HG02884 (cell line): ENCODE results near the gene ZNF223.

ENCODE experiments used
- ATAC-seq: cut with Tn5 transposase; IDR thresholded peaks from one replicate; pipeline ENCODE4 v1.9.1; 2021; ENCODE audit warnings: mild to moderate bottlenecking, moderate library complexity; ENCODE audit not compliant: unreplicated experiment

Gene ZNF223

DNA sequence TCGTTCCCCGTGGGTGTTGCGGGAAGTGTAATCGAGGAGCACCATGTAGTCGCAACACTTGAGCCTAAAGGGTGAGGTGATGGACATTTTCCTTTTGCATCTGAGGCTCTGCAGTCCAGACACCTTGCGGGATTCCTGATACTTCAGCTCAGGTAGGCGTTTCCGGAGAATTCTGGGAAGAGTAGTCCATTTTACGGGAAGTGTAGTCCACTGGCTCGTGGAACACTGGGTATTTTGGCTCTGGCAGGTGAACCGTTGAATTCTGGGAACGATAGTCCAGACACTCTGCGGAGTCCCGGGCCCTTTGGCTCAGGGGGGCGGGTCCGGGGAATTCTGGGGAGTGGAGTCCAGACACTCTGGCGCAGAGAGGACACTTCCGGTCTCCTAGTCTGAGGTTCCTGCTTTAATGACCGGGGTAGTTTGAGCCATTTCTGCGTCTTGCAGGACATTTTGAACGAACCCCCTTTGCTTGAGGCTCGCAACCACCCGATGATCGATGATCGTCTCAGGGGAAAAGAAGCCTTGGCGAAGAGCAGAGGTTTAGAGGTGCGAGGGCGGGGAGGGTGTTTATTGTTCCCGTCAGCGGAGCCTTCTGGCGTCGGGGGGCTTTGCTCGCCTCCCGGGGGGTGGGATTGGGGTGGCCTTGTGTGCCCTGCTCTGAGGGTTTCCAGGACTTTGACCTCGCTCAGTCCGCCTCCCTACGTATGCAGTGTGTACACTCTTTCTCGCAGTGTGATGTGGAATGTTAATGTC is at the start of gene ZNF223:
ZNF223 (plus strand) TSS at position 387 of the 753 bp plus-strand sequence. CDS start 3,141 bp downstream, outside the sequence.
- ATAC-seq: no peak

DNA sequence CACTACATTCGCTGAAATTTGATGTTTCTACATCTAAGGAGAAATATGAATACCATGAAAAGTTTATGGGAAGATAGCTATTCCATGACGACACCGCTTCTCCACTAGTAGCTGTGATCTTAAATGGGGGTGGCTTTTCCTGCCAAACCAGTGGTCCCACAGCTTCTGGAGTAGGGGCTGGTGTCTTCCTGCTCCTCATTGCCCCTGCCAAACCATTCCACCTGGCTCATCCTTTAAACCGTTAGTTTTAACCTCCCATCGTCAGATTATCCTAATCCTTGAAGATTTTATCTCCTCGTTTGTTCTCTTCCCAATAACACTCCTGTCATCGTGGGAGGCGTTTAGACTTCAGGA is 49.6 kb upstream of the ZNF223 start:
- ATAC-seq: no peak

DNA sequence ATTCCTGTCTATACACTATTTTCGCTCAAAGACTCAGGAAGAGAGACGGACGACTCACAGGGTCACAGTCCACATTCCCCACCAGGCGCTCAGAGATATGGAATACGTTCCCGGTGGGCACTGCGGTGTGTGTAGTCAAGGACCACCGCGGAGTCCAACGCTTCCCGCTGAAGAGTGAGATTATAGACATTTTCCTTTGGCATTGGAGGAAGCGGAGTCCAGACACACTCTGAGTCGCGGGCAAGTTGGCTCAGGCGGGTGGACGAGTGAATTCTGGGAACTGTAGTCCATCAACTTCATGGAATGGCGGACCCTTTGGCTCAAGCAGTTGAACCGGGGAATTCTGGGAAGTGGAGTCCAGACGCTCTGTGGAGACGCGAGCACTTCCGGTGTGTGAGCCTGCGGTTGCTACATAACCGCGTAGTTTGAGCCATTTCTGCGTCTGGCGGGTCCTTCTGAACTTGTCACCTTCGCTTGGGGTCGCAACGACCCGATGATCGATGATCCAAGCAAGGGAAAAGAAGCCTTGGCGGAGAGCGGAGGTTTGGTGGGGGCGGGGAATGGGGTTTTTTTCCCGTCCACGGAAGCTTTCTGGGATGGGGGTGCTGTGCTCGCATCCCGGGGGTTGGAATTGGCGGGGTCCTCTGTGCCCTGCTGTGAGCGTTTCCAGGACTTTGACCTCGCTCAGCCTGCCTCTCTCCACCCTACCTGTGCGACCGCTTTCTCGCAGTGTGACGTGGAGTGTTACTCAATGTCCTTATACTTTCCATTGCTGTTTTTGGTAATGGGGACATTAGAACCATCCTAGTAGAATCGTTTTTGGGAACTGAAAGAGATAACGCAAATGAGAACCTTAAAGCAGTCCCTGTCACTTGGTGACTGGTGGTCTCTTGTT is 49.0 kb upstream of the ZNF223 start, which contains the start of gene ZNF230:
ZNF230 (plus strand) TSS at position 392 of the 895 bp plus-strand sequence. CDS start 4,122 bp downstream, outside the sequence.
- ATAC-seq: peak; percentile 88

DNA sequence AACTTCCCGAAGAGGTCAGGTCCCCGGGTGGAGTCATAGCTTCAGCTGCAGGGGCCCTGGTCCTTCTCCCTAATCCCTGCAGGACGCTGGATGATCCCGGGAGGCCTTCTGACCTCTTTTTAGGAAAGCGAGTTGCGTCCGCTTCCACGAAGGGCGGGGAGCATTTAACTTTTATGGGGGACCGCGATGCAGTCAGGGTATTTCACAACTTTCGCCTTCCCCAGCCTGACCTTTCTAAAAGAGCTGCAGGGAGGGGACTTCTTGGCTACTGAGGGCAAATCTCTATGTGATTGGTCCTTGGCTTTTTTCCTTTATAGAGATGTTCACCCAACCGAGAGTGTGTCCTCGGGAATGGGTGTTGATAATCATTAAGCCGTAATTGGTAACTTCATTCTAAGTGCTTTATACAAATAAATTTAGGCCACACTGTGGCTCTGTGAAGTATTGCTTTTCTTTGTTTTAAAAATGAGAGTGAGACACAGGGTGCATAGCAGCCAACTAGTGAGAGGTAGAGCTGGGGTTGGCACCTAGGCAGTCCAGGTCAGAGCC is 48.3 kb upstream of the ZNF223 start:
- ATAC-seq: no peak

DNA sequence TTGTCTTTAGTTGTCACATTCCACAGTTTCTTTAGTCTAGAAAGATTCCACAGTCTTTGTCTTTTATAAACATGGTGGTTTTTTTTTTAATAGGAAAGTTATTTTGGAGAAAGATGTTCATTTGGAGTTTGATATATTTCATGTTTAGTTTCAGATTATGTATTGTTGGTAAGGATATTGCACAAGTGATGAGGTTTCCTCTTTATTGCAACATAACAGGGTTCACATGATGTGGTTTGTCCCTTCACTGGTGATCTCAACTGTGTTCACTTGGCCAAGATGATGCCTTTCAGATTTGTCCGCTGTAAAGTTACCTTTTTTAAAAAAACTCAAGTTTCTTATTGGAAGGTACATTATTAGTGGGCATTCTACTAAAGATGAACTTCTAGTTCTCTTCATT is 45.9 kb upstream of the ZNF223 start:
- no peak for ATAC-seq

DNA sequence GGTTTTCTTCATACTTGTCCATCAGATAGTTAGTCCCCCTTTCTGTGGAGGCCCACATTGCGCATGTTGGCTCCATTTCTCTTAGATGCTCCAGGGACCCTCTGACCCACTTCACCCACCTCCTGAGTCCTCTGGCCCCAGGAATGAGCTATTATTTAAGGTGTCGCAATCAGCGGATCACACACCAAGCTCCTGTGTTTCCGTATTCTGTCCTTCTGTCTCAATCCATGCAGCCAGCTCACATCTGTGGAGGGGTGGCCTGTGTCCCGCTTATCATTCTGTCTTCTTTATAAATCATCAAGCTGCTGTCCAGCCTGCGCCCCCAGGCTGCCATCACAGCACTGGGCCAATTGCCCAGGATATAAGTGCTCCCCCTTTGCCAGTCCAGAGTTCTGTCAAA is 44.4 kb upstream of the ZNF223 start:
- ATAC-seq: no peak

DNA sequence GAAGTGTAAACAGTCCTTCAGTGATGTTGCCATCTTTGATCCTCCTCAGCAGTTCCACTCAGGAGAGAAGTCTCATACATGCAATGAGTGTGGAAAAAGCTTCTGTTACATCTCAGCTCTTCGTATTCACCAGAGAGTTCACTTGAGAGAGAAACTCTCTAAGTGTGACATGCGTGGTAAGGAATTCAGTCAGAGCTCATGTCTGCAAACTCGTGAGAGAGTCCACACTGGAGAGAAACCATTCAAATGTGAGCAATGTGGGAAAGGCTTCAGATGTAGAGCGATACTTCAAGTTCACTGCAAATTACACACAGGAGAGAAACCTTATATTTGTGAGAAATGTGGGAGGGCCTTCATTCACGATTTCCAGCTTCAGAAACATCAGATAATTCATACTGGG is 41.4 kb upstream of the ZNF223 start:
- no peak for ATAC-seq

DNA sequence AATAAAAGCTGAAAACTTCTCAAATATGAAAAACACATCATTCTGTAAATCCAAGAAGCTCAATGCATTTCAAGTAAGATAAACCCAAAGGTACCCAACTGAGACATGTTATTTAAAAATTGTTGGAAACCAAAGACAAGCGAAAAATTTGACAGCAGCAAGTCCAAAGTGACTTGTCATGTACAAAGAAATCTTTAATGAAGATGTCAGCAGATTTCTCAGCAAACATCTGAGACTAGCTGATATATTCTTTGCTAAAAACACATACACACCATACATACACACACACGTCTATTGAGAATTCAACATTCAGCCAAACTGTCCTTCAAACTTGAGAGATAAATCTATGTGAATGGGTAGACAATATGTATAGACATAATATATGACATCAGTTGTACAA is 32.3 kb upstream of the ZNF223 start:
- no peak for ATAC-seq

DNA sequence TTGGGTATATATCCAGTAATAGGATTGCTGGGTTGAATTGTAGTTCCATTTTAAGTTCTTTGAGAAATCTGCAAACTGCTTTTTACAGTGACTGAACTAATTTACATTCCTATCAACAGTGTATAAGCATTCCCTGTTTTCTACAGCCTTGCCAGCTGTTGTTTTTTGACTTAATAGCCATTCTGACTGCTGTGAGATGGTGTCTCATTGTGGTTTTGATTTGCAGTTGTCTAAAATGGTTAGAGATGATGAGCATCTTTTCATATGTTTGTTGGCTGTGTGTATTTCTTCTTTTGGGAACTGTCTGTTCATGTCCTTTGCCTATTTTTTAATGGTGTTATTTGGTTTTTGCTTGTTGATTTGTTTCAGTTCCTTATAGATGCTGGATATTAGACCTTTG is 30.6 kb upstream of the ZNF223 start:
- ATAC-seq: no peak

DNA sequence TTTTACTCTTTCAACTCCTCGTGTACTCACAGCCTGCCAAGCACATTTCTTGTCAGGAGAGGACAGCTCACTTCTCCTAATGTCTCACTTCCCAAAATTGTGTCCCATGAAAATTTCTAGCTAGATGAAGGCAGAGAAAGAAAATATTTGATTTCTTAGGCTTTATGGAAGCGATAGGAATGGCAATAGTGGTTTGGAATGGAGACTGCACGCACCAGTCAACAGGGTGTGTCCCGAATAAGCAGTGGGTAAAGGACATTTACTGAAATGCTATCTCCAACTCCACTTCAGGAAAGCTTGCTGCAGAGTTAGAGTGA is 27.0 kb upstream of the ZNF223 start:
- no peak for ATAC-seq

DNA sequence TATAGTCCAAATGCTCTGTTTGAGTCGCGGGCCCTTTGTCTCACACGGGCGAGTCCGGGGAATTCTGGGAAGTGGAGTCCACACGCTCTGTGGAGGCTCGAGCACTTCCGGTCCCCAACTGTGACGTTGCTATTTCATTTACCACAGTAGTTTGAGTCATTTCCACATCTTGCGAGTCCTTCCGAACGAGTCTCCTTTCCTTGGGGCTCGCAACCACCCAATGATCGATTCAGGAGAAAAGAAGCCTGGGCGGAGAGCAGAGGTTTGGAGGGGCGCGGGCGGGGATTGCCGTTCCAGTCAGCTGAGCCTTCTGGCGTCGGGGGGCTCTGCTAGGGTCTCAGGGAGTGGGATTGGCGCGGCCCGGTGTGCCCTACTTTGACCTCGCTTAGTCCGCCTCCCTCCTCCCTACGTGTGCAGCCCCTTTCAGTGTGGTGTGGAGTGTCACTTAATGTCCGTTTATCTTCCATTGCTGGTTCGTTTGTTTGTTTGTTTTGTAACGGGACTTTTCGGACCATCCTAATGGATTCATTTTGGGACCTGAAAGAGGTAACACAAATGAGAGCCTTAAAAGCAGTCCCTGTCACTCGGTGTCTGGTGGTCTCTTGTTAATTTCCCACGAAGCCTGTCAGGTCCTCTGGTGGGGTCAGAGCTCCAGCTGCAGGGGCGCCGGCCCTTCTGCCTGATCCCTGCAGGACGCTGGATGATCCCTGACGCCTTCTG is 26.5 kb upstream of the ZNF223 start, which contains the start of gene ZNF222:
ZNF222 (plus strand) TSS at position 163 of the 720 bp plus-strand sequence; CDS start at position 221, 58 bp downstream.
- peak; percentile 88 for ATAC-seq

DNA sequence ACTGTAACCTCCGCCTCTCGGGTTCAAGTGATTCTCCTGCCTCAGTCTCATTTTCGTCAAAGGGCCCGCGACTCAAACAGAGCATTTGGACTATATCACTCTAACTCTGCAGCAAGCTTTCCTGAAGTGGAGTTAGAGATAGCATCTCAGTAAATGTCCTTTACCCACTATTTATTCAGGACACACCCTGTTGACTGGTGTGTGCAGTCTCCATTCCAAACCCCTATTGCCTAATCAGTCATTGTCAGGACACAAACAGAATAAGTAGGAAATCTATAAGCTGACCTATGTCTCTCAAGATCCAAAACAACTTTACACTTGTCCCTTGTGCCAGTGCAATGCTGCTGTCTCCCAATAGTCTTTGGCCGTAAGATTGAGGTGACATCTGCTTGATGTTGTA is 25.2 kb upstream of the ZNF223 start:
- no peak for ATAC-seq

DNA sequence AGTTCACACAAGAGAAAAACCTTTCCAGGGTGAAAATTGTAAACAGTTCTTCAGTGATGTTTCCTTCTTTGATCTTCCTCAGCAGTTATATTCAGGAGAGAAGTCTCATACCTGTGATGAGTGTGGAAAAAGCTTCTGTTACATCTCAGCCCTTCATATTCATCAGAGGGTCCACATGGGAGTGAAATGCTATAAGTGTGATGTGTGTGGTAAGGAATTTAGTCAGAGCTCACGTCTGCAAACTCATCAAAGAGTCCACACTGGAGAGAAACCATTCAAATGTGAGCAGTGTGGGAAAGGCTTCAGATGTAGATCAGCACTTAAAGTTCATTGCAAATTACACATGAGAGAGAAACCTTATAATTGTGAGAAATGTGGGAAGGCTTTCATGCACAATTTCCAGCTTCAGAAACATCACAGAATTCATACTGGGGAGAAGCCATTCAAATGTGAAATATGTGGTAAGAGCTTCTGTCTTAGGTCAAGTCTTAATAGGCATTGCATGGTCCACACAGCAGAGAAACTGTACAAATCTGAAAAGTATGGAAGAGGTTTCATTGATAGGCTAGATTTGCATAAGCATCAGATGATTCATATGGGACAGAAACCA is 19.7 kb upstream of the ZNF223 start:
- ATAC-seq: no peak

DNA sequence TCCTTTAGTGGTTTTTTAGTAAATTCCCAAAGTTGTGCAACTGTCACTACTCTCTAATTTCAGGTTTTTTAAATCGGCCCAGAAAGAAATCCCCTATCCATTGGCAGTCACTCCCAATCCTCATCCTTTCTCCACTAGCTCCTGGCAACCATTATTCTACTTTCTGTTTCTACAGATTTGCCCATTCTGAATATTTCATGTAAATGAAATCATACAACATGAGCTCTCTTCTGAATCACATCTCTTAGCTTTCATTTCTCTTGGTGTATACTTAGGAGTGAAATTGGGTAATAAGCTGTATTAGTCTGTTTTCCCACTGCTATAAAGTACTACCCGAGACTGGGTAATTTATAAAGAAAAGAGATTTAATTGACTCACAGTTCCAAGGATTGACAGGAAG is 9.7 kb upstream of the ZNF223 start:
- no peak for ATAC-seq

DNA sequence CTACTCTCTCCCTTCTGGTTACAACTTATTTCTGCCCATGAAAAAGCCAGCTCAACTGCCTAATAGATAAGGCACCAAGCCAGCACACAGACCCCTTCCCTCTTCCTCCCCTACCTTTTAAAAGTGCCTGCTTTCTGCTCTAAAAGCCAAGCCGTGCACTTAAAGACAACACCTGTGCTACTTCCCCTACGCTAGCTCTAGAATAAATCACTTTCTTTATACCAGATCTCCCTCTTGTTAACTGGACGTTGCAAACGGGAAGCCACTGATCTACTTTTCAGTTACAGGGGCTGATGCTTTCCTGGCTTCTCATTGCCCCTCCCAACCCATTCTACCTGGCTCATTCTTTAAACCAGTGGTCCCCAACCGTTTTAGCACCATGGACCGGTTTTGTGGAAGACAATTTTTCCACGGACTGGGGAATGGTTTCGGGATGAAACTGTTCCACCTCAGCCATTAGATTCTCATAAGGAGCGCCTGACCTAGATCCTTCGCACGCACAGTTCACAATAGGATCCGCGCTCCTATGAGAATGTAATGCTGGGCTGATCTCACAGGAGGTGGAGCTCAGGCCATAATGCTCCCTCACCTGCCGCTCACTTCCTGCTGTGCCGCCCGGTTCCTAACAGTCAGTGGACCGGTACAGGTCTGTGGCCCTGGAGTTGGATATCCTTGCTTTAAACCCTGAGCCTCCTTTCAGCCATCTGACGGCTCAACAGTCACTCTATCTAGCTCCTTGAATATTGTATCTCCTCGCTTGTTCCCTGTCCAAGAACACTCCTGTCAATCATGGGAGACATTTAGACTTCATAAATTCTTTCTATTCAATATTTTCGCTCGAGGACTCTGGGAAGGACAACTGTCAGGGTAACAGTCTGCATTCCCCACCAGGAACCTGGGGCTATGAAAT is 841 bp upstream of the ZNF223 start:
- ATAC-seq: no peak

DNA sequence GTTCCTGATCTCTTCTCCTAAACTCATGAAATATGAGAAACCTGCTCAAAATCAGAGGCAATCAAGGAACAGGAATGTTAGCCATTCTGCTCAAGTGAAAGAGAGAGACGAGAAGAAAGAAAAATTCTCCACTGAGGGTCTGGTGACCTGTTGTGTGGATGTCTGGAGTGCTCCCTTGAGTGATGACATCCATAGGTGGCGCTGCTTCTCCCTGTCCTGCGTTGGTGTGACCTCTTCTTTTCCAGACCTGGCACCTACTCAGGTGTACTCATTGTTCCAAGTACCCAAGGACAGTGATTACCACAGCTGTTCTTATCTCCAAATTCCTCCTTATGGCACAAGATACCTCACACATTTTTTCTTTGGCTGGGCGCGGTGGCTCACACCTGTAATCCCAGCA is 4.0 kb downstream of the ZNF223 start:
- no peak for ATAC-seq

DNA sequence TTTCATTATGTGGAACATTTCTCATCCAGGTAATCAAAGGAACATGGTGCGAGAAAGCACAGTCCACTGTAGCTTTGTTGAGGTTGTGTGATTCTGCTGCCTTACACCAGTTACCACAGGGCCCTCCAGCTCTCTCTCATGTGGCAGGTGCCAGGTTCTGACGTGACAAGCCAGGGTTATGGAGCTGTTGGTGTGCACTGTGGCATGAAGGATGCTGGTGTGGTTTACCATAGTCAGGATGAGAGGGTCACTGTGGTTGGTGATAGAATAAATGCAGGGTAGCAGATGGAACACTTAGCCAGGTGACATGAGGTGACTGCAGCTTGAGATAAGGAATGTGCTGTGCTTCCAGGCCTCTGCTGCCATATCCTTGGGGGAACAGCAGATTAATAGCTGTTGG is 7.4 kb downstream of the ZNF223 start:
- no peak for ATAC-seq

DNA sequence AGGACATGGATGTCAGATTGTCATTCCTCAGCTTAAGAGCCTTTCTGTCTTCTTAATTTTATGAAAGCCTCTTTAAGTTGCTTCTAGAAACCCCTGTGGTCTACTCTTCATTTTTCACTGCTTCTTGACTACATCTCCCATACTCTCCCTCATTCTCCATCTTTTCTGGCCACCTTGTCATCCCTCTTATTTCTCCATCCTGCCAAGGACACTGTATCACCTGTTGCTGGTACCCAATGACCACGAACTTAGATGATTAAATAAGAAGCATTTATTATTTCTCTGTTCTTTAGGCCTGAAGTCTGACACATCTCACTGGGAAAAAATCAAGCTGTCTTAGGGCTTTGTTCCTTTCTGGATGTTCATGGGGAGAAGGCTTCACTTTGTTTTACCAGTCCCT is 9.2 kb downstream of the ZNF223 start:
- no peak for ATAC-seq

DNA sequence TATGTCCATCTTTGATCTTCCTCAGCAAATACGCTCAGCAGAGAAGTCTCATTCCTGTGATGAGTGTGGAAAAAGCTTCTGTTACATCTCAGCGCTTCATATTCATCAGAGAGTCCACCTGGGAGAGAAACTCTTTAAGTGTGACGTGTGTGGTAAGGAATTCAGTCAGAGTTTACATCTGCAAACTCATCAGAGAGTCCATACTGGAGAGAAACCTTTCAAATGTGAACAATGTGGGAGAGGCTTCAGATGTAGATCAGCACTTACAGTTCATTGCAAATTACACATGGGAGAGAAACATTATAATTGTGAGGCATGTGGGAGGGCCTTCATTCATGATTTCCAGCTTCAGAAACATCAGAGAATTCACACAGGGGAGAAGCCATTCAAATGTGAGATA is 14.5 kb downstream of the ZNF223 start:
- ATAC-seq: no peak

DNA sequence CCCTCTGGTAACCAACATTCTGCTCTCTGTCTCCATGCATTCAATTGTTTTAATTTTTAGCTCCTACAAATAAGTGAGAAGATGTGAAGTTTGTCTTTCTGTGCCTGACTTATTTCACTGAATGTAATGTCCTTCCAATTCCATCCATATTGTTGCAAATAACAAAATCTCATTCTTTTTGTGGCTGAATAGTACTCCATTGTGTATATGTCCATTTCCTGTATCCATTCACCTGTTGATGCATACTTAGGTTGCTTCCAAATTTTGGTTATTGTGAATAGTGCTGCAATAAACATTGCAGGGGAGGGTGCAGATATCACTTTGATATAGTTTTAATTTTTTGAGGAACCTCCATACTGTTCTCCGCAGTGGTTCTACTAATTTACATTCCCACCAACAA is 17.6 kb downstream of the ZNF223 start:
- ATAC-seq: no peak
